ENCODE data around the gene EPN2. TPM values are rescaled to one million over a fixed set of nuclear protein-coding genes. Genes with fewer than 3 reads are reported as not detected.

The EPN2 gene
- total RNA-seq, 1 experiment from 2014 or later: 73.1 TPM

- peak overlapping the region; percentile 35 for H3K9ac ChIP-seq (ENCODE audit: low read length)
- peak overlapping the region; percentile 65 for H3K4me2 ChIP-seq (ENCODE audit: low read length)
Observed at GRCh38 chr17:19345486-19346350, 108.6 kb downstream of the EPN2 start.

More at GRCh38 chr17:19345486-19346350, 108.6 kb downstream of the EPN2 start:
- RAD21 ChIA-PET (ENCODE audit: low non-redundant PET in 1 of 2, low total read pairs in 2 of 2, uncharacterized antibody in 2 of 2, unreplicated experiment in 2 of 2): no interaction called here
- H3K4me1 ChIP-seq (ENCODE audit: control insufficient read depth in 1 of 2, insufficient read depth in 2 of 2, low read length in 2 of 2): peaks cover 26 to 36% of the 10 kb centered on the region in 2 experiments
- CTCF ChIA-PET: no interaction called here
- intact Hi-C loops (cut with micrococcal nuclease): no loop called here
- peak overlapping the region; percentile 70 for H3K27ac ChIP-seq (ENCODE audit: low read depth, low read length)
- no peaks in the 10 kb centered on the region for H3K9me2 ChIP-seq (ENCODE audit: insufficient read depth)
- no TSS peak for BruUV-seq (replicated peaks)
- H3K79me2 ChIP-seq (ENCODE audit: insufficient read depth, low read length): no peaks in the 10 kb centered on the region
- no peak overlapping the region for H2AFZ ChIP-seq (ENCODE audit: low read depth, low read length, poor library complexity, severe bottlenecking)
- no peaks in the 10 kb centered on the region for H3K9me3 ChIP-seq (ENCODE audit: control insufficient read depth in 1 of 2, insufficient read depth in 1 of 2, low read depth in 1 of 2, low read length in 2 of 2)
- no peaks in the 10 kb centered on the region for H3K27me3 ChIP-seq (ENCODE audit: insufficient read depth, low read length)
- no peaks in the 10 kb centered on the region for H4K20me1 ChIP-seq (ENCODE audit: insufficient read depth)
- ATAC-seq (no peak), DNase-seq (ENCODE audit: low read depth, low spot score) (no peak)
- 0 out of 4 replicates have a peak, but pooled peaks cover 0 to 3% of the 10 kb centered on the region in 2 experiments for H3K36me3 ChIP-seq (ENCODE audit: control insufficient read depth in 1 of 2, insufficient read depth in 2 of 2, low read length in 2 of 2)
- H3K4me3 ChIP-seq (replicated peaks in 1 of 2; ENCODE audit: low read depth in 1 of 2, low read length in 2 of 2): no peak overlapping the region
- no peak for TF ChIP-seq FOSL1 (IDR thresholded peaks at IDR 0.05; ENCODE audit: low read depth)
- no peak for TF ChIP-seq POLR2A (IDR thresholded peaks at IDR 0.05; ENCODE audit: borderline replicate concordance, extremely low read depth, insufficient read depth, insufficient read length)
- no peak for TF ChIP-seq ZBTB33 (IDR thresholded peaks at IDR 0.05; ENCODE audit: extremely low read depth, insufficient replicate concordance, low read length)
- TF ChIP-seq EZH2phosphoT487 (IDR thresholded peaks at IDR 0.05; ENCODE audit: borderline replicate concordance): no peak
- no peak for TF ChIP-seq RAD21 (IDR thresholded peaks at IDR 0.05; ENCODE audit: low read depth)
- TF ChIP-seq ZNF274 (IDR thresholded peaks at IDR 0.05; ENCODE audit: low read depth, low read length): no peak
- TF ChIP-seq EGR1 (IDR thresholded peaks at IDR 0.05; ENCODE audit: low read depth): no peak
- TF ChIP-seq TCF7L2 (IDR thresholded peaks at IDR 0.05; ENCODE audit: borderline replicate concordance, extremely low read depth, insufficient read depth, insufficient read length): no peak
- no peak for TF ChIP-seq CTCF (IDR thresholded peaks at IDR 0.05 in 2 of 3, conservative IDR thresholded peaks at IDR 0.05 in 1 of 3; ENCODE audit: borderline replicate concordance in 1 of 3, insufficient read depth in 1 of 3, low read depth in 2 of 3, low read length in 2 of 3)
- TF ChIP-seq, protein P1, sequence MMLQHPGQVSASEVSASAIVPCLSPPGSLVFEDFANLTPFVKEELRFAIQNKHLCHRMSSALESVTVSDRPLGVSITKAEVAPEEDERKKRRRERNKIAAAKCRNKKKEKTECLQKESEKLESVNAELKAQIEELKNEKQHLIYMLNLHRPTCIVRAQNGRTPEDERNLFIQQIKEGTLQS (IDR thresholded peaks at IDR 0.05): no peak
- TF ChIP-seq, protein P2, sequence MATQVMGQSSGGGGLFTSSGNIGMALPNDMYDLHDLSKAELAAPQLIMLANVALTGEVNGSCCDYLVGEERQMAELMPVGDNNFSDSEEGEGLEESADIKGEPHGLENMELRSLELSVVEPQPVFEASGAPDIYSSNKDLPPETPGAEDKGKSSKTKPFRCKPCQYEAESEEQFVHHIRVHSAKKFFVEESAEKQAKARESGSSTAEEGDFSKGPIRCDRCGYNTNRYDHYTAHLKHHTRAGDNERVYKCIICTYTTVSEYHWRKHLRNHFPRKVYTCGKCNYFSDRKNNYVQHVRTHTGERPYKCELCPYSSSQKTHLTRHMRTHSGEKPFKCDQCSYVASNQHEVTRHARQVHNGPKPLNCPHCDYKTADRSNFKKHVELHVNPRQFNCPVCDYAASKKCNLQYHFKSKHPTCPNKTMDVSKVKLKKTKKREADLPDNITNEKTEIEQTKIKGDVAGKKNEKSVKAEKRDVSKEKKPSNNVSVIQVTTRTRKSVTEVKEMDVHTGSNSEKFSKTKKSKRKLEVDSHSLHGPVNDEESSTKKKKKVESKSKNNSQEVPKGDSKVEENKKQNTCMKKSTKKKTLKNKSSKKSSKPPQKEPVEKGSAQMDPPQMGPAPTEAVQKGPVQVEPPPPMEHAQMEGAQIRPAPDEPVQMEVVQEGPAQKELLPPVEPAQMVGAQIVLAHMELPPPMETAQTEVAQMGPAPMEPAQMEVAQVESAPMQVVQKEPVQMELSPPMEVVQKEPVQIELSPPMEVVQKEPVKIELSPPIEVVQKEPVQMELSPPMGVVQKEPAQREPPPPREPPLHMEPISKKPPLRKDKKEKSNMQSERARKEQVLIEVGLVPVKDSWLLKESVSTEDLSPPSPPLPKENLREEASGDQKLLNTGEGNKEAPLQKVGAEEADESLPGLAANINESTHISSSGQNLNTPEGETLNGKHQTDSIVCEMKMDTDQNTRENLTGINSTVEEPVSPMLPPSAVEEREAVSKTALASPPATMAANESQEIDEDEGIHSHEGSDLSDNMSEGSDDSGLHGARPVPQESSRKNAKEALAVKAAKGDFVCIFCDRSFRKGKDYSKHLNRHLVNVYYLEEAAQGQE (IDR thresholded peaks at IDR 0.05; ENCODE audit: low read depth): no peak
- no peak for TF ChIP-seq SP1 (IDR thresholded peaks at IDR 0.05; ENCODE audit: low read depth)
- TF ChIP-seq EZH2 (IDR thresholded peaks at IDR 0.05): no peak
- TF ChIP-seq ELF1 (IDR thresholded peaks at IDR 0.05; ENCODE audit: borderline replicate concordance, low read depth): no peak
- TF ChIP-seq SRF (IDR thresholded peaks at IDR 0.05; ENCODE audit: low read depth): no peak
- TF ChIP-seq POLR2AphosphoS5 (IDR thresholded peaks at IDR 0.05; ENCODE audit: low read depth, low read length): no peak
- no peak for TF ChIP-seq MAX (IDR thresholded peaks at IDR 0.05)
- POLR2A ChIA-PET: no interaction called here
